IMR-90 (cell line): Measurements from ENCODE around the gene GBP3. TPM values are rescaled to one million over a fixed set of nuclear protein-coding genes. Genes with fewer than 3 reads are reported as not detected.

Experiments used
- ATAC-seq: fragments of 200-7000 bp; cut with Tn5 transposase; 2 replicates; pipeline ENCODE4 v1.9.1; 2020; ENCODE audit warnings: low read depth, mild to moderate bottlenecking, moderate library complexity
- BruUV-seq: library from RNA; stranded (reverse); fragments of 400-500 nt; replicated peaks from 2 replicates; lab custom pipeline; 2021; lab: Mats Ljungman, UMichigan
- CTCF ChIA-PET: fragments of 300-600 bp; formaldehyde crosslinking; extraction: SDS; loops from one replicate; lab custom pipeline; 2021; ENCODE audit warnings: antibody characterized with exemption; lab: Yijun Ruan, JAX
- POLR2A ChIA-PET: fragments of 300-600 bp; sonication (Branson Sonifier 250); formaldehyde crosslinking; loops from one replicate; lab custom pipeline; 2022; ENCODE audit warnings: antibody characterized with exemption; ENCODE audit not compliant: unreplicated experiment; lab: Charles Lee
- DNase-seq: peaks from one replicate; pipeline ENCODE4 v3.0.0; 2013
- H2AFZ ChIP-seq: replicated peaks from 2 replicates; pipeline ENCODE3; 2013; ENCODE audit warnings: low read length, mild to moderate bottlenecking; ENCODE audit not compliant: poor library complexity
- H2AK5ac ChIP-seq: 2 replicates; pipeline ENCODE4 v1.6.1; 2013; ENCODE audit warnings: low read depth, low read length, inconsistent platforms
- H2AK9ac ChIP-seq: replicated peaks from 2 replicates; pipeline ENCODE3; 2013; ENCODE audit warnings: mild to moderate bottlenecking, low read depth, low read length, moderate library complexity; ENCODE audit not compliant: poor library complexity
- H2BK120ac ChIP-seq: 2 replicates; pipeline ENCODE4 v1.6.1; 2013; ENCODE audit warnings: low read depth, low read length, inconsistent platforms
- H2BK15ac ChIP-seq: 3 replicates; pipeline ENCODE4 v1.6.1; 2013; ENCODE audit warnings: low read depth, low read length, inconsistent platforms
- H2BK20ac ChIP-seq: 2 replicates; pipeline ENCODE4 v1.6.1; 2013; ENCODE audit warnings: low read depth, mild to moderate bottlenecking, inconsistent platforms, low read length, moderate library complexity
- H2BK5ac ChIP-seq: 2 replicates; pipeline ENCODE4 v1.6.1; 2013; ENCODE audit warnings: mild to moderate bottlenecking, low read depth, low read length, inconsistent platforms; ENCODE audit not compliant: poor library complexity, severe bottlenecking
- H3K14ac ChIP-seq: replicated peaks from 2 replicates; pipeline ENCODE4 v1.6.1; 2013; ENCODE audit warnings: low read depth, low read length, inconsistent platforms
- H3K18ac ChIP-seq: 2 replicates; pipeline ENCODE4 v1.6.1; 2013; ENCODE audit warnings: low read depth, low read length, control low read depth
- H3K23ac ChIP-seq: 2 replicates; pipeline ENCODE4 v1.6.1; 2013; ENCODE audit warnings: low read depth, low read length, inconsistent platforms
- H3K27ac ChIP-seq: 2 replicates; pipeline ENCODE4 v1.5.1; 2013; ENCODE audit warnings: mild to moderate bottlenecking, control low read depth, low read length; ENCODE audit not compliant: insufficient read depth
- H3K27me3 ChIP-seq: 2 replicates; pipeline ENCODE4 v1.6.1; 2013; ENCODE audit warnings: low read length; ENCODE audit not compliant: control insufficient read depth, insufficient read depth
- H3K36me3 ChIP-seq: 2 replicates; pipeline ENCODE4 v1.6.1; 2013; ENCODE audit warnings: low read length, mixed read lengths; ENCODE audit not compliant: control insufficient read depth, insufficient read depth
- H3K4ac ChIP-seq: 2 replicates; pipeline ENCODE4 v1.6.1; 2013; ENCODE audit warnings: low read depth, low read length, inconsistent platforms
- H3K4me1 ChIP-seq: 2 replicates; pipeline ENCODE4 v1.6.1; 2013; ENCODE audit warnings: low read length, mixed read lengths; ENCODE audit not compliant: control insufficient read depth, insufficient read depth
- H3K4me2 ChIP-seq: 2 replicates; pipeline ENCODE4 v1.6.1; 2013; ENCODE audit warnings: low read depth, mild to moderate bottlenecking, control low read depth, low read length, moderate library complexity
- H3K4me3 ChIP-seq: 2 replicates; pipeline ENCODE4 v1.5.1; 2013; ENCODE audit warnings: low read depth, mild to moderate bottlenecking, control low read depth, low read length, moderate library complexity; ENCODE audit not compliant: insufficient read depth
- H3K56ac ChIP-seq: 2 replicates; pipeline ENCODE4 v1.6.1; 2013; ENCODE audit warnings: low read length, inconsistent platforms; ENCODE audit not compliant: insufficient read depth; ENCODE audit errors: extremely low read depth
- H3K79me1 ChIP-seq, 2 experiments: 2 replicates each; pipeline ENCODE4 v1.6.1; 2013; ENCODE audit warnings: low read length in 2 of 2, inconsistent platforms in 1 of 2, low read depth in 1 of 2
- H3K9ac ChIP-seq: 2 replicates; pipeline ENCODE4 v1.6.1; 2013; ENCODE audit warnings: low read depth, low read length, control low read depth
- H3K9me1 ChIP-seq: 2 replicates; pipeline ENCODE4 v1.6.1; 2013; ENCODE audit warnings: low read length, inconsistent platforms; ENCODE audit not compliant: insufficient read depth
- H3K9me3 ChIP-seq: 2 replicates; pipeline ENCODE4 v1.6.1; 2013; ENCODE audit warnings: low read length; ENCODE audit not compliant: control insufficient read depth, insufficient read depth
- H4K20me1 ChIP-seq: 2 replicates; pipeline ENCODE4 v1.6.1; 2013; ENCODE audit warnings: low read length, inconsistent platforms; ENCODE audit not compliant: insufficient read depth
- H4K5ac ChIP-seq: 2 replicates; pipeline ENCODE4 v1.6.1; 2013; ENCODE audit warnings: mild to moderate bottlenecking, low read depth, low read length, control low read depth
- H4K8ac ChIP-seq, 2 experiments: 2 replicates each; pipeline ENCODE4 v1.6.1; 2013; ENCODE audit warnings: low read depth in 2 of 2, low read length in 2 of 2, control low read depth in 1 of 2, inconsistent platforms in 1 of 2
- H4K91ac ChIP-seq: 2 replicates; pipeline ENCODE4 v1.6.1; 2013; ENCODE audit warnings: low read depth, low read length, inconsistent platforms; ENCODE audit not compliant: insufficient read depth
- BHLHE40 ChIP-seq: fragments of 150-350 bp; IDR thresholded peaks from 2 replicates; pipeline ENCODE4 v1.6.1; 2016; ENCODE audit warnings: mild to moderate bottlenecking, low read depth, low read length
- CEBPB ChIP-seq: IDR thresholded peaks from 2 replicates; pipeline ENCODE4 v1.6.1; 2012; ENCODE audit warnings: low read depth, low read length, improper control_type of control experiment
- FOS ChIP-seq: fragments of 150-350 bp; IDR thresholded peaks from 2 replicates; pipeline ENCODE4 v1.6.1; 2016; ENCODE audit warnings: low read depth, low read length
- MXI1 ChIP-seq: IDR thresholded peaks from 2 replicates; pipeline ENCODE4 v1.6.1; 2012; ENCODE audit warnings: low read depth, mild to moderate bottlenecking, low read length, moderate library complexity, borderline replicate concordance
- NFE2L2 ChIP-seq: fragments of 150-350 bp; IDR thresholded peaks from 2 replicates; pipeline ENCODE4 v1.6.1; 2016; ENCODE audit warnings: low read depth, mild to moderate bottlenecking, low read length
- RAD21 ChIP-seq: IDR thresholded peaks from 2 replicates; pipeline ENCODE4 v1.6.1; 2012; ENCODE audit warnings: low read length, improper control_type of control experiment
- RCOR1 ChIP-seq: IDR thresholded peaks from 2 replicates; pipeline ENCODE4 v1.6.1; 2012; ENCODE audit warnings: mild to moderate bottlenecking, low read length, improper control_type of control experiment; ENCODE audit not compliant: insufficient replicate concordance
- SMC3 ChIP-seq: fragments of 150-350 bp; IDR thresholded peaks from 2 replicates; pipeline ENCODE4 v1.6.1; 2016; ENCODE audit warnings: low read depth, mild to moderate bottlenecking, antibody characterized with exemption, low read length, moderate library complexity
- WGBS, 2 experiments: methylation state at CpG; one replicate each; pipeline versions ENCODE4 v1.1.5 to v1.1.7; 2013; ENCODE audit warnings: missing lambda C conversion rate in 2 of 2; ENCODE audit not compliant: insufficient read length in 1 of 2; ENCODE audit errors: extremely low coverage in 2 of 2; 5-methylcytosine and 5-hydroxymethylcytosine counted together
- dilution Hi-C: fragments of 300-500 bp; cut with HindIII; formaldehyde crosslinking; loops from one replicate; pipeline ENCODE4 v1.14.3; 2018; ENCODE audit warnings: low sequenced_read_pairs; ENCODE audit not compliant: unreplicated experiment
- in situ Hi-C: fragments of 300-500 bp; cut with MboI; formaldehyde crosslinking; loops from 3 replicates; pipeline ENCODE4 v1.14.3; 2019; ENCODE audit warnings: low sequenced_read_pairs, inconsistent platforms, mixed read lengths
- intact Hi-C: fragments of 100-400 bp; cut with micrococcal nuclease; formaldehyde crosslinking; loops from 2 replicates; pipeline ENCODE4 v1.10.0; 2022
- polyA plus RNA-seq, 3 experiments: library from polyadenylated mRNA; depleted of rRNA; stranded (reverse); fragments of >200 nt; gene quantifications; 2 replicates each; pipeline ENCODE4 v1.2.3, GENCODE V29; 2012; ENCODE audit warnings: low replicate concordance in 1 of 3
- total RNA-seq: library from RNA; depleted of rRNA; stranded (reverse); fragments of >200 nt; gene quantifications from 2 replicates; pipeline ENCODE4 v1.2.3, GENCODE V29; 2012
- TF ChIP-seq, protein P1 (sequence below): conservative IDR thresholded peaks from 2 replicates; pipeline ENCODE4 v1.5.1; 2012; ENCODE audit warnings: mild to moderate bottlenecking, low read depth, low read length, improper control_type of control experiment

Gene GBP3
- total and polyA plus RNA-seq, 2 of the 4 experiments (the other 2 are of a cell fraction), result 21.9 to 50.0 TPM

DNA sequence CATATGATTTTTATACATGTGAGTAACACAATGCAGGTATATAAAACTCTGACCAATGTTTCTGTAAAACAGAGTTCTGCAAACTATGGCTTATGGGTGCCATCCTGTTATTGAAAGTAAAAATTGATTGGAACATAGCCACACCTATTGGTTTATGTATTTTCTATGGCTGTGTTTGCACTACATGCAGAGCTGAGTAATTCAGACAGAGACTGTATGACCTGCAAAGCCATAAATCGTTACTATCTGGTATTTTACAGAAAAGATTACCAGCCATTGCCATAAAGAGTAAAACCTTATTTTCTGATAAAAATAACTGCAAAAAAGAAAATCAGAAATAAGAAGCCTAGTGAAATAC is 29.3 kb upstream of the GBP3 start:
- Histone ChIP-seq H3K36me3 (peaks cover 28% of the 10 kb centered on the region), H3K4me3 (no peak overlapping the region), H2BK20ac (no peak overlapping the region), H3K27me3 (no peaks in the 10 kb centered on the region), H3K4me2 (no peak overlapping the region), H3K79me1 (no peaks in the 10 kb centered on the region), H4K20me1 (no peaks in the 10 kb centered on the region), H3K27ac (no peak overlapping the region), H3K56ac (no peak overlapping the region), H3K14ac (no peak overlapping the region), H3K23ac (no peak overlapping the region), H2BK120ac (no peak overlapping the region), H4K5ac (no peak overlapping the region), H3K4ac (no peak overlapping the region), H3K9me1 (no peaks in the 10 kb centered on the region), H2AK5ac (no peak overlapping the region), H4K8ac (no peak overlapping the region), H2BK15ac (no peak overlapping the region), H4K91ac (no peak overlapping the region), H3K9ac (no peak overlapping the region), H2AK9ac (no peak overlapping the region), H2BK5ac (no peak overlapping the region), H3K4me1 (no peaks in the 10 kb centered on the region), H2AFZ (no peak overlapping the region), H3K18ac (no peak overlapping the region), H3K9me3 (no peaks in the 10 kb centered on the region)
- dilution Hi-C loops, result no loop called here
- in situ Hi-C loops, result no loop called here
- ChIA-PET CTCF (no interaction called here), POLR2A (no interaction called here)
- intact Hi-C loops, result no loop called here
- DNase-seq (no peak), ATAC-seq (no peak)
- TF ChIP-seq CEBPB (no peak), MXI1 (no peak), SMC3 (no peak), RAD21 (no peak), NFE2L2 (no peak), RCOR1 (no peak), FOS (no peak), BHLHE40 (no peak)
- TF ChIP-seq, protein P1, sequence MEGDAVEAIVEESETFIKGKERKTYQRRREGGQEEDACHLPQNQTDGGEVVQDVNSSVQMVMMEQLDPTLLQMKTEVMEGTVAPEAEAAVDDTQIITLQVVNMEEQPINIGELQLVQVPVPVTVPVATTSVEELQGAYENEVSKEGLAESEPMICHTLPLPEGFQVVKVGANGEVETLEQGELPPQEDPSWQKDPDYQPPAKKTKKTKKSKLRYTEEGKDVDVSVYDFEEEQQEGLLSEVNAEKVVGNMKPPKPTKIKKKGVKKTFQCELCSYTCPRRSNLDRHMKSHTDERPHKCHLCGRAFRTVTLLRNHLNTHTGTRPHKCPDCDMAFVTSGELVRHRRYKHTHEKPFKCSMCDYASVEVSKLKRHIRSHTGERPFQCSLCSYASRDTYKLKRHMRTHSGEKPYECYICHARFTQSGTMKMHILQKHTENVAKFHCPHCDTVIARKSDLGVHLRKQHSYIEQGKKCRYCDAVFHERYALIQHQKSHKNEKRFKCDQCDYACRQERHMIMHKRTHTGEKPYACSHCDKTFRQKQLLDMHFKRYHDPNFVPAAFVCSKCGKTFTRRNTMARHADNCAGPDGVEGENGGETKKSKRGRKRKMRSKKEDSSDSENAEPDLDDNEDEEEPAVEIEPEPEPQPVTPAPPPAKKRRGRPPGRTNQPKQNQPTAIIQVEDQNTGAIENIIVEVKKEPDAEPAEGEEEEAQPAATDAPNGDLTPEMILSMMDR, result no peak
- BruUV-seq, result no TSS peak
- WGBS, 2 experiments, result no CpG with 5 or more reads among the region's 1 CpG
